K562 (cell line): ENCODE results near the gene ASCC2. TPM values are rescaled to one million over a fixed set of nuclear protein-coding genes. Genes with fewer than 3 reads are reported as not detected.

Experiments
- EHMT2 ChIP-seq: fragments of 450-650 bp; IDR thresholded peaks from 2 replicates; pipeline ENCODE4 v1.6.1; 2018; ENCODE audit warnings: antibody characterized with exemption
- NFE2 ChIP-seq: IDR thresholded peaks from 2 replicates; pipeline ENCODE4 v1.6.1; 2014; ENCODE audit warnings: antibody characterized with exemption, low read depth
- POLR2AphosphoS2 ChIP-seq: IDR thresholded peaks from 2 replicates; pipeline ENCODE4 v1.6.1; 2012; ENCODE audit warnings: low read length, improper control_type of control experiment
- RAD21 ChIP-seq, 2 experiments: fragments of 250-450 bp in 1 of 2; fragments of 450-650 bp in 1 of 2; sonication (Bioruptor Pico) in 1 of 2; formaldehyde crosslinking in 1 of 2; IDR thresholded peaks in 1 of 2; conservative IDR thresholded peaks in 1 of 2; 2 replicates each; pipeline versions ENCODE4 v1.4.0 to v1.8.0; 2020 to 2022; ENCODE audit warnings: mild to moderate bottlenecking in 2 of 2, moderate library complexity in 1 of 2
- RBFOX2 ChIP-seq: fragments of 200-400 bp; formaldehyde crosslinking; IDR thresholded peaks from 2 replicates; pipeline ENCODE4 v1.6.1; 2017; ENCODE audit warnings: low read depth, mild to moderate bottlenecking, low read length, moderate library complexity
- REST ChIP-seq, 2 experiments: fragments of 450-650 bp; formaldehyde crosslinking in 1 of 2; IDR thresholded peaks; 2 replicates each; pipeline versions ENCODE4 v1.4.0 to v1.6.1; 2014 to 2020; ENCODE audit warnings: mild to moderate bottlenecking in 2 of 2, borderline replicate concordance in 1 of 2, low read depth in 1 of 2
- SMC3 ChIP-seq: conservative IDR thresholded peaks from 2 replicates; pipeline ENCODE4 v1.6.1; 2011; ENCODE audit warnings: low read depth, low read length, improper control_type of control experiment; ENCODE audit not compliant: insufficient read depth
- ZNF121 ChIP-seq: sonication (generic); formaldehyde crosslinking; conservative IDR thresholded peaks from 2 replicates; pipeline ENCODE4 v1.8.0; 2022; ENCODE audit warnings: missing genetic modification reagents
- ZNF174 ChIP-seq: fragments of 250-450 bp; sonication (Bioruptor Pico); IDR thresholded peaks from 2 replicates; pipeline ENCODE4 v1.4.0; 2020; ENCODE audit warnings: mild to moderate bottlenecking
- polyA plus RNA-seq, 8 experiments: library from polyadenylated mRNA; depleted of rRNA in 4 of 8; stranded (reverse) in 5 of 8; unstranded in 3 of 8; fragments of >200 nt; fragmentation: Nextera tagmentation in 2 of 8; fragmentation: Illumina TruSeq in 1 of 8; extraction: Ambion mirVana in 2 of 8; extraction: Trizol in 1 of 8; gene quantifications; 2 replicates each; pipeline versions ENCODE4 v1.2.1 to v1.2.3, GENCODE V29; 2011 to 2014; ENCODE audit warnings: inconsistent platforms in 1 of 8, missing spikeins in 1 of 8
- total RNA-seq, 7 experiments: library from RNA; depleted of rRNA in 6 of 7; stranded (reverse); fragments of >200 nt in 6 of 7; fragmentation: Illumina TruSeq in 2 of 7; extraction: Trizol in 2 of 7; gene quantifications; 2 replicates each; pipeline versions ENCODE4 v1.2.1 to v1.2.3, GENCODE V29; 2011 to 2021; ENCODE audit warnings: low replicate concordance in 1 of 7

ASCC2 gene
- total and polyA plus RNA-seq, 9 of the 15 experiments (the other 6 are each of a cell fraction or from before 2014, with no cell fraction given), result 4.0 to 46.7 (median 26.8) TPM

GRCh38 chr22:29772170-29772641 lies 65.9 kb downstream of the ASCC2 start (continued):
- TF ChIP-seq REST (IDR thresholded peaks at IDR 0.05; ENCODE audit: borderline replicate concordance), result peak; percentile 42; the same call in 1 of the 2 replicates
- TF ChIP-seq REST (CRISPR knock-in tag; IDR thresholded peaks at IDR 0.05; ENCODE audit: low read depth), result no peak
- TF ChIP-seq ZNF174 (CRISPR knock-in tag), result no peak
- peak; percentile 29 for TF ChIP-seq NFE2
- 0 out of 2 replicates have a peak, but pooled peaks have one; percentile 20 for TF ChIP-seq SMC3
- TF ChIP-seq EHMT2, result no peak
- TF ChIP-seq ZNF121, result peak; percentile 66
- peak in 1 of 2 experiments; percentile 61; a peak in 2 of 4 replicates for TF ChIP-seq RAD21 (CRISPR knock-in tag; conservative IDR thresholded peaks at IDR 0.05 in 1 of 2, IDR thresholded peaks at IDR 0.05 in 1 of 2)
- TF ChIP-seq POLR2AphosphoS2, result no peak
- TF ChIP-seq RBFOX2, result no peak
- TF ChIP-seq, all 486 proteins: peak for 6
